Neural cell (in vitro differentiated cells): ENCODE data around the gene COL16A1.

Source experiments
- EZH2 ChIP-seq: fragments of 200-600, 300-800 bp; shearing (Covaris generic), sonication (generic); IDR thresholded peaks from 2 replicates; pipeline ENCODE4 v1.6.1; 2014; ENCODE audit warnings: antibody characterized with exemption, low read length, borderline replicate concordance, mild to moderate bottlenecking; ENCODE audit not compliant: insufficient read depth, poor library complexity, severe bottlenecking
- MXI1 ChIP-seq: fragments of 450-650 bp; conservative IDR thresholded peaks from 2 replicates; pipeline ENCODE4 v1.6.1; 2014; ENCODE audit warnings: antibody characterized with exemption, mild to moderate bottlenecking; ENCODE audit not compliant: poor library complexity, severe bottlenecking
- POLR2AphosphoS5 ChIP-seq: IDR thresholded peaks from 2 replicates; pipeline ENCODE4 v1.6.1; 2012
- TF ChIP-seq, protein P1 (sequence below): fragments of 450-650 bp; IDR thresholded peaks from 2 replicates; pipeline ENCODE4 v1.5.1; 2014; ENCODE audit warnings: antibody characterized with exemption, mild to moderate bottlenecking, moderate library complexity; ENCODE audit not compliant: poor library complexity, severe bottlenecking

- no peak for TF ChIP-seq EZH2
- TF ChIP-seq, protein P1, sequence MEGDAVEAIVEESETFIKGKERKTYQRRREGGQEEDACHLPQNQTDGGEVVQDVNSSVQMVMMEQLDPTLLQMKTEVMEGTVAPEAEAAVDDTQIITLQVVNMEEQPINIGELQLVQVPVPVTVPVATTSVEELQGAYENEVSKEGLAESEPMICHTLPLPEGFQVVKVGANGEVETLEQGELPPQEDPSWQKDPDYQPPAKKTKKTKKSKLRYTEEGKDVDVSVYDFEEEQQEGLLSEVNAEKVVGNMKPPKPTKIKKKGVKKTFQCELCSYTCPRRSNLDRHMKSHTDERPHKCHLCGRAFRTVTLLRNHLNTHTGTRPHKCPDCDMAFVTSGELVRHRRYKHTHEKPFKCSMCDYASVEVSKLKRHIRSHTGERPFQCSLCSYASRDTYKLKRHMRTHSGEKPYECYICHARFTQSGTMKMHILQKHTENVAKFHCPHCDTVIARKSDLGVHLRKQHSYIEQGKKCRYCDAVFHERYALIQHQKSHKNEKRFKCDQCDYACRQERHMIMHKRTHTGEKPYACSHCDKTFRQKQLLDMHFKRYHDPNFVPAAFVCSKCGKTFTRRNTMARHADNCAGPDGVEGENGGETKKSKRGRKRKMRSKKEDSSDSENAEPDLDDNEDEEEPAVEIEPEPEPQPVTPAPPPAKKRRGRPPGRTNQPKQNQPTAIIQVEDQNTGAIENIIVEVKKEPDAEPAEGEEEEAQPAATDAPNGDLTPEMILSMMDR, result no peak
- no peak for TF ChIP-seq POLR2AphosphoS5
- no peak for TF ChIP-seq MXI1
Measured at GRCh38 chr1:31615414-31615813, 88.4 kb downstream of the COL16A1 start.
